SK-N-MC (cell line): ENCODE results near the gene NHSL2.

ENCODE experiments used
- EZH2 ChIP-seq: fragments of 200-600 bp; sonication (generic); IDR thresholded peaks from one replicate; pipeline ENCODE4 v1.6.1; 2017; ENCODE audit warnings: antibody characterized with exemption
- FOXP2 ChIP-seq: optimal IDR thresholded peaks from 2 replicates; pipeline ENCODE3; 2011; ENCODE audit warnings: mild to moderate bottlenecking, moderate library complexity; ENCODE audit not compliant: insufficient read depth; ENCODE audit errors: extremely low read length, control extremely low read depth
- POLR2AphosphoS5 ChIP-seq: IDR thresholded peaks from 2 replicates; pipeline ENCODE4 v1.6.1; 2012; ENCODE audit warnings: mild to moderate bottlenecking, low read depth, low read length, borderline replicate concordance

GRCh38 chrX:72130156-72130761, 219.6 kb downstream of the NHSL2 start:
- no peak for TF ChIP-seq EZH2
- no peak for TF ChIP-seq POLR2AphosphoS5
- TF ChIP-seq FOXP2 = no peak
